Right hindlimb (tissue), 1 donor: ENCODE data around the gene MTA1.

Source experiments
- DNase-seq: peaks from one replicate; pipeline ENCODE4 v3.0.0-alpha.2; 2018

MTA1 gene

GRCh38 chr14:105501504-105502291 lies 82.1 kb downstream of the MTA1 start:
- DNase-seq, result no peak

- DNase-seq, result no peak
Measured at GRCh38 chr14:105502446-105503295, 83.0 kb downstream of the MTA1 start.

GRCh38 chr14:105503296-105503640 lies 83.6 kb downstream of the MTA1 start:
- DNase-seq, result no peak

- DNase-seq, result no peak
Measured at GRCh38 chr14:105503935-105504692, 84.5 kb downstream of the MTA1 start.

- no peak for DNase-seq
Measured at GRCh38 chr14:105505101-105505500, 85.5 kb downstream of the MTA1 start.

GRCh38 chr14:105507247-105507646 lies 87.6 kb downstream of the MTA1 start:
- DNase-seq, result no peak

GRCh38 chr14:105508069-105508468 lies 88.4 kb downstream of the MTA1 start:
- no peak for DNase-seq

- DNase-seq, result no peak
Measured at GRCh38 chr14:105508601-105509000, 89.0 kb downstream of the MTA1 start.

GRCh38 chr14:105517096-105517495 lies 97.5 kb downstream of the MTA1 start:
- no peak for DNase-seq

- DNase-seq, result no peak
Measured at GRCh38 chr14:105519946-105520698, 100.5 kb downstream of the MTA1 start.
